ENCODE data around the gene CNR2.

- TF ChIP-seq POLR2A (IDR thresholded peaks at IDR 0.05; ENCODE audit: low read length) (no peak), GATA1 (IDR thresholded peaks at IDR 0.05; ENCODE audit: low read depth, low read length) (no peak)
Observed at GRCh38 chr1:23916209-23917131, 3.3 kb upstream of the CNR2 start.

Data from erythroblast (primary cell).